GM19397 (cell line): ENCODE results near the gene TMEM238.
"Not testable (repeated sequence)": the region's sequence is repeated elsewhere in the genome, so short reads cannot be mapped to it uniquely, and the experiment has no call there.

ENCODE experiments used
- ATAC-seq: cut with Tn5 transposase; IDR thresholded peaks from one replicate; pipeline ENCODE4 v1.9.1; 2021; ENCODE audit warnings: mild to moderate bottlenecking, moderate library complexity; ENCODE audit not compliant: unreplicated experiment

The TMEM238 gene

DNA sequence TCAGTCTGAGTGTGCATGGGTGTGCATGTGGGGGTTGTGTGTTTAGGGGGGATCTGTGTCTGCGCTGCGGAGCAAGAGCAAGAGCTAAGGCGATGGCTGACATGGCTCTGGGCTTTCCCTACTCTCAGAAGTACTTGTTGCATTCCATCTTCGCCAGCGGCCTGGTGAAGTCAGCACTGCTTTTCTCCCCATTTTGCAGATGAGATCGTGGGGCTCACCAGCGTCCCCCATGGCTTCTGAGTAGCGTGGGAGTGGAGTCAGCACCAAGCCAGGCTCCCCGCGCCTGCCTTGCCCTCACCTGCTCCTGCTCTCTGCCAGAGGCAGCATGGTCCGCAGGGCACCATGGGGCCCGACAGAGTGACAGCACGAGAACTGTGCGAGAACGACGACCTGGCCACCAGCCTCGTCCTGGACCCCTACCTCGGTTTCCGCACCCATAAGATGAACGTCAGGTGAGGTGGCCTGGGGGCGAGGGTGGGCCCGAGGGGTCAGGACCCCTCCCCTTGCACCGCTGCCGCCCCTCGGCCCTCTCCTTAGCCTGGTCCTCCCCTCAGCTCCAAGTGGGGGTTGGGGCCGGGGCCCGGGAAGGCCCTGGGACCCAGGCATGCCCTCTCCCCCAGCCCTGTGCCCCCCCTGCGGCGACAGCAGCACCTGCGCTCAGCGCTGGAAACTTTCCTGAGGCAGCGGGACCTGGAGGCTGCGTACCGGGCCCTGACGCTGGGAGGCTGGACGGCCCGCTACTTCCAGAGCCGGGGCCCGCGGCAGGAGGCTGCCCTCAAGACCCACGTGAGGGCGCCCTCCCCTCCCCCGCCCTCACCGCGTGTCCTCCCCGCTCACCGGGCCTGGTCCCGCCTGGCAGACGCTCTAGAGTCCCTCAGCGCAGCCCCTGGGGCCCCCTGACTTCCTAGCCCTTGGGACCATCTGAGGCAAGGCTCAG lies 42.2 kb downstream of the TMEM238 start:
- ATAC-seq: no peak

DNA sequence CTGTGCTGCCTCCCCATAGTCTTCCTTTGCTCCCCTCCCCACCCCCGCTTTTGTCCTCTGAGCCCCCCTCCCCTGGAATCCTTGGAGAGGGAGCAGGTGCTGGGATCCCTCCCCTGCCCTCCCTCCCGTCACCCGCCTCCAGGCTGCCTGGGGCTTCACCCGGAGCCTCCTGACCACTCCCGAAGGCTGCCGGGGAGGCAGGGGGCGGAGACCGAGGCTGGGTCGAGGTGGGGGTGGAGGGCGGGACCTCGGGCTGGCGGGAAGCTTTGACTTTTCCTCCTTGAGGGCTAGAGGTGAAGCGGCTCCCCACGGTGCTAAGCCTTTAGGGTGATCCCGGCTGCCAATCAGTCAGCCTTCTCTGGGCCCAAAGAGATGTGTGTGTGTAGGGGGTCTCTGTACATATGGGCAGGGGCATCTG lies 42.9 kb downstream of the TMEM238 start:
- ATAC-seq: no peak

DNA sequence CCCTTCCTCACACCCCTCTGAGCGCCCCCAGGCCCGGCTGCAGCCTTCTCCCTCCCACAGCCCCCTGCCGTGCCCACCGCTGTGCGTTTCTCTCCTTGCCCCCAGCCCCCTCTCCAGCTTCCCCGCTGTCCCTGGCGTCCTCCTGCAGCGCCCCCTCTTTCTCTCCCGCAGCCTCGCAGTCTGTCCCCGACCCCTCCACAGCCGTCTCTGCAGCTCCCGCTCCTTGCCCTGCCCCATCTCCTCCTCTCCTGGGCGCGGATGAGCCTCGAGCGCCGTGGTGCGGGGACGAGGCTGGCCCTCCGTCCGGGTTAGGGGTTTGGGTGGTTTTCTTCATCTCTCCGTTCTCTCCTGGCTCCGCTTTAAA lies 43.3 kb downstream of the TMEM238 start:
- no peak for ATAC-seq

DNA sequence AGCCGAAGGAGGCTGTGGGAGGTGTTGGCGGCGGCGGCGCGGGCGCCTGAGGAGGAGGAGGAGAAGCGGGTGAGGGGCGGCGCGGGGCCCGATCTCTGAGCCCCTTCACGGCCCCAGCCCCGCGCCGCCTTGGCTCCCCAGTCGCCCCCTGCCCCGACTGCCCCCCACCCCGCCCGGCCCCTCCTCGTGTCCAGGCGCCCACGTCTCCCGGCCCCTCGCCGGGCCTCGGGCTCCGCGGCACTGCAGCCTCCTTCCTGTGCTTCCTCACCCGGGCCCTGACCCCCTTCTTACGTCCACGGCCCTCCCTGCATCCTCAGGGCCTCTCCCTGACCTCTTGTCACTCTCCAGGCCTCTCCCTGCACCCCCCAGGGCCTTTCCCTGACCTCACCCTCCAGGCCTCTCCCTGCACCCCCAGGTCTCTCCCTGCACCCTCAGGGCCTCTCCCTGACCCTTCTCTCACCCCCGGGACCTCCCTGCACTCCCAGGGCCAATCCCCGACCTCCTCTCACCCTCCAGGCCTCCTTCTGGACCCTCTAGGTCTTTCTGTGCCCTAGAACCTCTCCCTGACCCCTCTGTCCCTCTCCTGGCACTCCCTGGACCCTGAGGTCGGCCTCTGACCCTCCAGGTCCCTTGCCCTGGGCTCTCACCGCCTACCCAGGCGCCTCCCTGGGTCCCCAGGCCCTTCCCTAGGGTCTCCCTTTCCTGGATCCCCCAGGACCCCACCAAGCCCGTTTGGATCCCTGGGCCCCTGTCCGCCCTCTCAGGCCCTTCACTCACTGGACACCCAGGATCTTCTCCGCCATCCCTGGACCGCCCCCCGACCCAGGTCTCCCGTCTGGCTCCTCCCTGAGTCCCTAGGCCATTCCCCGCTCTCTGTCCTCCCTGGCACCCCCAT lies 44.0 kb downstream of the TMEM238 start:
- ATAC-seq: no peak

DNA sequence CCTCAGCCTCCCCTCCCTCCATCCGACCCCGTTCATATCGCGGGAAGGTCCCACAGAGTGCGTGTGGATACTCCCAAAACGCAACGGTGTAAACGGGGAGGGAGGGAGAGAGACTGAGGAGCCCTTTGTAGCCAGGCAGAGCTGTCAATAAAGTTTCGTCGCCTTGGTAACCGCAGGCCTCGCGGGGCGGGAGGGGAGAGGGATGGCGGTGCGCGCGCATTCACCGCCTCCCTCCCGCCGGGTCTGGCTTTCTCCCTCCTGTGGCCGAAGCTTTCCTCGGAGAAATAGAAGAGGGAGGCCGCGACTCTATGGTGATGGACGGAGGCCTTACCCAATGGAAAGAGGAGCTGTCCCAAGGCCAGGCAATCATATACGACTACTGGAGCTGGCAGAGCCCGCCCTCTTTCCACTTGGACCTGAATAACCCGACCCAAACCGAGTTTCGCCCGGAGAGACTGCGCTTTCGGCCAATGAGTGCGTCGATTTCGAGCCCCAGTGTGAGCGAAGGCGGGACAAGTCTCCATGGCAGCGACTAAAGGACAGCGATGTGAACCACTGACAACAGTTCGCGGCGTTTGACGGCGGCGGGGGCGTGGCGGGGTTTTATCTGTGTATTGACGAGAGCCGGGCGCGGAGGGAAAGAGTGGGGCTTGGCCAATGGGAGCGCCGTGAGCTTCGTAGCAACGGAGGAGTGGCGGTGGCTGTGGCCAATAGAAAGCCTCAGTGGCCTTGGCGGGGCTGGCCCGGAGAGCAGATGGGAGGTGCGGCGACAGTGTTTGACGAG lies 44.8 kb downstream of the TMEM238 start, which contains the start of gene KMT5C:
KMT5C (plus strand) TSS at position 772 of the 784 bp plus-strand sequence. CDS start 2,061 bp downstream, outside the sequence.
- ATAC-seq: peak; percentile 84

DNA sequence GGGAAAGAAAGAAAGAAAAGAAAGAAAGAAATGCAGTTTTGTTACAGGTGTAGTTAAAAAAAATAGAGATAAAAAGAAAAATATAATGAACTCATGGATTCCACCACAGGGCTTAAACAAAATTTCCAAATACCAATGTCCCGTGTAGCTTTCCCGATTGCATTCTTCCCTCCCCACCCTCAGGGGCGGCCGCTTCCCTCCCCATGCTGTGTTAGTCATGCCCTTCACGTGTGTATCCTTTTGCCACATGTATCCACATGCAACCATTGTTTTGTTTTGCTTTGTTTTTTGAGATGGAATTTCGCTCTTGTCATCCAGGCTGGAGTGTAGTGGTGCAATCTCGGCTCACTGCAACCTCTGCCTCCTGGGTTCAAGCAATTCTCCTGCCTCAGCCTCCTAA lies 48.0 kb downstream of the TMEM238 start:
- no peak for ATAC-seq

DNA sequence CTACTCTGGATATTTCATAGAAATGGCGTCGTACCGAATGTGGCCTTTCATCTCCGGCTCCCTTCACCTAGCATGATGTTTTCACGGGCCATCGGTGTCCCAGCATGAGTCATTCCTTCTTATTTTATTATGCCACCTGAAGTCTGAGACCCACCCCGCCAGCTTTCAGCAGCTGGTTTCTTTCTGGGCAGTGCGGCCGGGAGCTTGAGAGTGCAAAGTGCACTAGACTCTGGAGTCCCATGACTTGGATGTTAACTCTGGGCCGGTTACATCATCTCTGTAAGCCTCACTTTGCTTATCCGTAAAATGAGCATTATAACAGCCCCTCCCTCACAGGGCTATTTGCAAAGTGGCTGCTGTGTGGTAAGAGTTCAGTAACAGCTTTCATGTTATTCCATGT lies 50.2 kb downstream of the TMEM238 start:
- ATAC-seq: no peak

DNA sequence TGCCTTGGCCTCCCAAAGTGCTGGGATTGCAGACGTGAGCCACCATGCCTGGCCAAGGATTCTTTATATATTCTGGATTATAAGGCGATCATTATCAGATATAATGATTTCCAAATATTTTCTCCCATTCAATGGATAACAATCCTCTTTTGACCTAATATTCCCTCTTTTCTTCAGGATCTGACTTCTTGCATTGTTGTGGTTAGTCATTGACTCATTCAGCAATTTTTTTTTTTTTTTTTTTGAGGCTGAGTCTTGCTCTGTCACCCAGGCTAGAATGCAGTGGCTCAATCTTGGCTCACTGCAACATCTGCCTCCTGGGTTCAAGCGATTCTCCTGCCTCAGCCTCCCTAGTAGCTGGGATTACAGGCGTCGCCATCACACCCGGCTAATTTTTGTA lies 54.3 kb downstream of the TMEM238 start:
- not testable (repeated sequence) for ATAC-seq
